HG02571 (cell line): ENCODE measurements around the gene CBFA2T3.
A peak's percentile ranks its signal among the peaks of the same experiment; 100 is the strongest.

Experiments
- ATAC-seq: cut with Tn5 transposase; IDR thresholded peaks from one replicate; pipeline ENCODE4 v1.9.1; 2021; ENCODE audit warnings: mild to moderate bottlenecking, moderate library complexity; ENCODE audit not compliant: unreplicated experiment

Gene CBFA2T3

DNA sequence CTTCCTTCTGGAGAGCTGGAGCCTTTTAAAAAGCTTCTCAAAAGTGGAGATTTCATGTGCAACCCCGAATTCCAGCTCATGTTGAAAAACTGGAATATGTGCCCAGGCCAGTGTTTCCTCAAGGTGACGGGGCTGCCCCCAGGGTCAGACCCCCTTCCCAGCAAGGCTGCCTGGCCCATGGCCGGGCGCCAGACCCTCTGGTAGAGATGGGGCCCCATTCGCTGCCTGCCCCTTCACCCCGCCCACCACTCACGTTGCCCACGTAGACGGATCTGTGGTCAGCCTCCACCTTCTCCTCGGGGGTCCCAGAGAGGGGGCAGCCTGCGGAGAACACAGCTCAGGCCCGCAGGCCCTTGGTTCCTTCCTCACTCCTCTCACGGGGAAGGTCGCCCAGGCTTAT is 111.7 kb downstream of the CBFA2T3 start:
- no peak for ATAC-seq

- no peak for ATAC-seq
These were observed 112.5 kb downstream of the CBFA2T3 start for GRCh38 chr16:88864521-88864920.

DNA sequence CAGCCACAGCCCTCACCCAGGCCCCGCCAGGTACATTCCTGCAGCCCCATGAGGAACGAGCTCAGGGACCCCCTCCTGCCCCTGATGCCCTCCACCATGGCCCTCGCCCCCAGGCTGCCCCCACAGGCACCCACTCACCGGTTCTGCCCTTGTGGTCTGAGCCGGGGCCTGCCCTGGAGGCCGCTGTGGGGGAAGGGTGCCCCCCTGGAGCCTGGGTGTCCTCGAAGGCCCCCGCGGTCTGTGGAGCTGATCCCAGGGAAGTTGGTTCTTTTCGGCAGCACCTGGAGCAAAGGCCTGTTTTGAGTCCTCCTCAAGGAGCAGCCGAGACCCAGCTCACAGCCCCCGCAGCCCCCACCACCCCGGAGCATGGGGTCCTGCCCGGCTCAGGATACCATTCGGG is 112.9 kb downstream of the CBFA2T3 start:
- ATAC-seq, result no peak

DNA sequence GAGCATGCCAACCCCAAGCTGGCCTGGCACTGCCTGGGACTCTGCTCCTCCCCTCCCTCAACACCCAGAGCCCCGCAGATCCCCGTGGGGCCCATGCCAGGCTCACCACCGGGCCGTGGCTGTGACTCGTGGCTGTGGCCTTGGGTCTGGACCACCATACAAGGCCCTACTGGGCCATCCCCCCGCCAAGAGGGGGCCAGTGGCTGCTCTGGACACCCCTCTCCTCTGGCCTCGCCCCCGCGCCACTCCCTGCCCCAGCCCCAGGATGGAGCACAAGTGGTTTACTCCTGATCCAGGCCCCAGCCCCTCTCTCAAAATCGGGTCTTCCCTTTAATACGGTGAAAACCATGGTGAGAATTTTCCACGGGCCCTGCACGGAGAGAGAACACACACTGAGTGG is 113.6 kb downstream of the CBFA2T3 start:
- no peak for ATAC-seq

DNA sequence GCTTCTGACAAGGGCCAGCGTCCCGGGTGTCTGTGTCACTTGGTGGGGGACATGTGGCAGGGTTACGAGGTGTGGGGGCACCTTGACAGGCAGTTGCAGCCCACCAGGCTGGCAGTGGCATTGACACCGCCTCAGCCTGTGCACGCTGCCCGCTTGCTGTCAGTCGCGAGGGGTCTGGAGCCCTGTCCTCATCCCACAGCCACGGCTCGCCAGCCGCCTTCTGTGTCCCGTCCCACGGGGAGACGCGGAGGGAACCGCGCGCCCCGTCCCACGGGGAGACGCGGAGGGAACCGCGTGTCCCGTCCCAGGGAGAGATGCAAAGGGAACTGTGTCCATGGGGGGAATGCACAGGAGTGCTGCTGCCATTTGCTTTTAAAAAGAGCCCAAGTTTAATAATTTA is 114.0 kb downstream of the CBFA2T3 start:
- ATAC-seq, result no peak

DNA sequence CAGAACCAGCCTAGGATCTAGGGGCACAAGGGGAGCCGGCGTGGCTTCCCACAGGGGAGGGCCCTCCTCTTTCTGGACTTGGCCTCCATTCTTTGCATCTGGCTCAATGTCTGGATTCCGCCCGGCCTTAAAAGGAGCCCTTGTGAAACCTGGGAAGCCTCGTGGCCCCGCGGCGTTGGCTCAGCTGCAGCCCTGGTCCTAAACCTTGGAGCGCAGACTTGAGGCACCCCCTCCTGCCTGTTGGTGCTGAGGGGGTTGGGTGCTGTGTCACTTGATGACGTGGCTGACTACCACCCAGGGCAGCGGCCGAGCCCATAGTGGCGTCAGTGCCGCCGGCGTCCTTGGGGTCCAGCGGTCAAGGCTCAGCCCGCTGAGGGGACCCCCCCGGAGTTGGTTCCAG is 115.6 kb downstream of the CBFA2T3 start:
- ATAC-seq, result no peak

DNA sequence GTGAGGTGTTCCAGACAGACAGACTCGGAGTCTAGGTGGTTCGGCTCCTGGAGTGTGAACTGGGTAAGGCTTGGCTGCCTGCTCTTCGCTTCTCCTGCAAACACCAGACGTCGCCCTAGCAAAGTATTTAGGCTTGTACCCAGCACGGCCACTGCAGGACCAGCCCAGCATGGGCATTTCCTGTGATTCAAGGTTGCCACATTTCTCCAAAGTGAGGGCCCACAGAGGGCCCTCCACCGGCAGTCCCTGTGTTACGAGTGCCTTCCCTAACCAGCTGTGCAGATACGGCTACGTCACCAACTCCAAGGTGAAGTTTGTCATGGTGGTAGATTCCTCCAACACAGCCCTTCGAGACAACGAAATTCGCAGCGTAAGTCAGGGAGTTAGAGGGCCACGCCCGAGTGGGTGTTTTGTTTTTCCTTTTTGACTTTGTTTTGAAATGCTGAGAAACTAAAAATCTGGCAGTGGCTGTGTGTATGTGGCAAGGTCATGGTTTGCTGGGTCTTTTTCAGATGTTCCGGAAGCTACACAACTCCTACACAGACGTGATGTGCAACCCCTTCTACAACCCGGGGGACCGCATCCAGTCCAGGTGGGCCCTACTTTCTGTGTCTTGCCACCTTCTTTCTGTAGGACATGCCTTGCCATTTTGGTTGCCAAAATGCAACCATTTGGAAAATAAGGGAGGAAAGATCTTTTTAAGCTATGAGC is 117.5 kb downstream of the CBFA2T3 start:
- no peak for ATAC-seq

DNA sequence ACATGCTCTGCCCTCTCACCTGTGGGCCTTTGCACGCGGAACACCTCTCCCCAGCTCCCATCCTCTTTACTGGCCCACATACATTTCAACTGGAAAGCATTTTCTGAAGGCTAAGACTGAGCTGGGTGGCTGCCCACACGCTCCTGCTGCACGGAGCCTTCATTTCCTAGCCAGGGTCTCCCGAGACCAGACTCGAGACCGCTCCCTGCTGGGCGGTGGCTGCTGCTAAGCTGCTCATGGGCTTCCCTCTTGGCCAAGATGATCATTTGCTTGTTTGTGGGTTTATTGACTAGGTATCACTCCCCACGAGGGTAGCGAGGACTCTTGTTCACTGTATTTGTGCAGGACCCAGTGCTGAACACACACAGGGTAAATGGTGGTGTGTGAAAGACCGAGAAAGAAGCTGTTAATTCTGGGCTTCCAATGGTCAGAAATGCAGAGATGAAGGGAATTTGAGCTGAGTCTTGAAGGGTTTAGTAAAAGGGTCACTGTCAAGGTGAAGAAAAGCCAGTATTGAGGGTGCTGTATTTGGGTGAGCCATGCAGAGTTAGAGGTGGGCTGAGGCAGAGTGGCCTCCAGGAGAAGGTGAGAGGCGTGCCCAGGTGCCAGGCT is 119.2 kb downstream of the CBFA2T3 start:
- ATAC-seq, result no peak

GRCh38 chr16:88856828-88857727 is 119.9 kb downstream of the CBFA2T3 start, which contains the start of the genes GALNS and TRAPPC2L:
TSS of gene GALNS (minus strand) at chr16:88856947. CDS start at chr16:88856877, 70 bp downstream.
TSS of gene TRAPPC2L (plus strand) at chr16:88857127. CDS start at chr16:88857151, 24 bp downstream.
- ATAC-seq, result peak; percentile 77

GRCh38 chr16:88856122-88856827 is 120.7 kb downstream of the CBFA2T3 start:
- ATAC-seq, result no peak

DNA sequence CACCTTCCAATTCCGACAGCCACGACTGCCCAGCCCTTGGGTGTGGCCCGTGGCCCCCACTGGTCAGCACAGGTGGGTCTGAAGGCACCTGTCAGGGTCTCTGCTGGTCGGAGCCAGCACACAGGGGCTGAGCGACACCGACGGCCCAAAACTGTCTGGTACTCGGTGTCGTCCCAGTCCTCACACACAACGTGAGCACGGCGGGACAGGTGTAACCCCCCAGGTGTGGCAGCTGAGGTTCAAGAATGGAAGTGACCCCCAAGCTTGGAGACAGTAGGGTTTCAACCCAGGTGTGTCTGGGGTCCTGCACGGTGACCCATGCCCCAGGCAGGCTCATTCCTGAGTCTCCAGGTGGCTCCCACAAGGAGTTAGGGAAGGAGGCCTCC is 121.3 kb downstream of the CBFA2T3 start:
- ATAC-seq, result no peak

- no peak for ATAC-seq
These were observed 121.8 kb downstream of the CBFA2T3 start for GRCh38 chr16:88855176-88855575.

- no peak for ATAC-seq
These were observed 122.5 kb downstream of the CBFA2T3 start for GRCh38 chr16:88854306-88855111.

- ATAC-seq, result no peak
These were observed 123.6 kb downstream of the CBFA2T3 start for GRCh38 chr16:88853325-88853941.

GRCh38 chr16:88851616-88852015 is 125.4 kb downstream of the CBFA2T3 start:
- no peak for ATAC-seq

DNA sequence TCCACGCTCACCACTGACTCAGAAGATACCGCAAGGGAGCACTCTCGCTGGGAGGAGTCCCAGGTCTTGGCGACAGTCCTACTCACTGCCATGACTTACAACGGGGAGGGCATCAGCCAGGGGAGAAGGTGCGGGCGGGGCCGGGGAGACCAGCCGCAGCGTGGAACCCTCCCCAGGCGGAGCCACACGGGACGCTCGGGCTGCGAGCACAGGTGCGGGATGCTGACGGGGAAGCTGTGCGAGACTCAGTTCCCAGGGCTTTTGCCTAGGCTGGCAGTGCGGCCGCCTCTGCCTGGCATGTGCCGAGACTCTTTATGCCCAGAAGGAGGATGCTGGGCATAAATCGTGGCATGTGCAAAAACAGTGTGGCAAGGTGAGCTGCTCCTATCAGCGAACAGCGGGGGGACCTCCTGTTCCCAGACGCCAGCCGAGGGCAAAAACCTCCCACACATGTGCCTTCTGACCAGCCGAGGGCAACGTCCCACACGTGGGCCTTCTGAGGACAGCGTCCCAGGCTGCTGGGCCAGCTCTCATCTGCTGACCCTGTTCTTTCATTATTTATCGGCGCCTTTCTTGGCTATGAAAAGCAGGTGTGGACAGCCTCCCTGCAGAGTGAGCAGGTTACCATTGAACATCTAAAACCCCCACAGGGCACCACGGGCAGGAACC is 126.3 kb downstream of the CBFA2T3 start:
- no peak for ATAC-seq

DNA sequence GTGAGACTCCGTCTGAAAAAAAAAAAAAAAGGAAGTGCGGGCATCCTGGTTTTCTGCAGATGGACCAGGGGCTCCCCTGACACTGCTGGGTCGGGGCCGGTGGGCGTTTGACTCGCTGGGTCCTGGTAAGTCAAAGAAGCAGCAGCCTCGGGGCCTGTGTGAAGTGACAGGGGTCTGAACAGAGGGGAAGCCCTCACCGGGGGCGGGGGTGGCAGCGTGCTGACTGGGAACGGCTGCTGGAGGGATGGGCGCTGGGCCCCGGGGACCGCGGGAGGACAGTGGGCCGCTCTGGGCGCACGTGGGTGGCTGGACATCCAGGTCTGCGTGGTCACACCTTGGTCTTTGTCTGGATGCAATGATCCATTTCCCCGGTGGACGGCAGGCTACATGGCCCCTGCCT is 128.4 kb downstream of the CBFA2T3 start:
- no peak for ATAC-seq

- no peak for ATAC-seq
These were observed 129.4 kb downstream of the CBFA2T3 start for GRCh38 chr16:88847654-88848053.

GRCh38 chr16:88846088-88846487 is 130.9 kb downstream of the CBFA2T3 start:
- ATAC-seq, result no peak
